ENCODE data around the gene RBM8A. TPM values are rescaled to one million over a fixed set of nuclear protein-coding genes. Genes with fewer than 3 reads are reported as not detected.
"Not testable (repeated sequence)": the region's sequence is repeated elsewhere in the genome, so short reads cannot be mapped to it uniquely, and the experiment has no call there.

RBM8A gene
- total RNA-seq, 4 donors from 2014 or later: 120 to 176 (median 149) TPM

GRCh38 chr1:145944532-145944931 is 17.2 kb upstream of the RBM8A start:
- WGBS, 2 donors: 89 to 97% methylated on average over 3 of the region's 3 CpGs
- no peak overlapping the region for H3K4me3 ChIP-seq (ENCODE audit: low read depth, poor library complexity, severe bottlenecking)
- no peak for DNase-seq (ENCODE audit: low spot score in 2 of 2)
- intact Hi-C loops (cut with DNase I; ENCODE audit: low total_unique reads): no loop called here
- TF ChIP-seq, protein P1, sequence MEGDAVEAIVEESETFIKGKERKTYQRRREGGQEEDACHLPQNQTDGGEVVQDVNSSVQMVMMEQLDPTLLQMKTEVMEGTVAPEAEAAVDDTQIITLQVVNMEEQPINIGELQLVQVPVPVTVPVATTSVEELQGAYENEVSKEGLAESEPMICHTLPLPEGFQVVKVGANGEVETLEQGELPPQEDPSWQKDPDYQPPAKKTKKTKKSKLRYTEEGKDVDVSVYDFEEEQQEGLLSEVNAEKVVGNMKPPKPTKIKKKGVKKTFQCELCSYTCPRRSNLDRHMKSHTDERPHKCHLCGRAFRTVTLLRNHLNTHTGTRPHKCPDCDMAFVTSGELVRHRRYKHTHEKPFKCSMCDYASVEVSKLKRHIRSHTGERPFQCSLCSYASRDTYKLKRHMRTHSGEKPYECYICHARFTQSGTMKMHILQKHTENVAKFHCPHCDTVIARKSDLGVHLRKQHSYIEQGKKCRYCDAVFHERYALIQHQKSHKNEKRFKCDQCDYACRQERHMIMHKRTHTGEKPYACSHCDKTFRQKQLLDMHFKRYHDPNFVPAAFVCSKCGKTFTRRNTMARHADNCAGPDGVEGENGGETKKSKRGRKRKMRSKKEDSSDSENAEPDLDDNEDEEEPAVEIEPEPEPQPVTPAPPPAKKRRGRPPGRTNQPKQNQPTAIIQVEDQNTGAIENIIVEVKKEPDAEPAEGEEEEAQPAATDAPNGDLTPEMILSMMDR (IDR thresholded peaks at IDR 0.05): no peak
- TF ChIP-seq POLR2A (IDR thresholded peaks at IDR 0.05): no peak

GRCh38 chr1:145942871-145943270 is 15.6 kb upstream of the RBM8A start:
- intact Hi-C loops (cut with DNase I; ENCODE audit: low total_unique reads): no loop called here
- no peak overlapping the region for H3K4me3 ChIP-seq (ENCODE audit: low read depth, poor library complexity, severe bottlenecking)
- DNase-seq (ENCODE audit: low spot score in 2 of 2): no peak
- TF ChIP-seq, protein P1 (IDR thresholded peaks at IDR 0.05): no peak
- TF ChIP-seq POLR2A (IDR thresholded peaks at IDR 0.05): no peak
- WGBS, 2 donors: 60 to 70% methylated on average over 6 of the region's 6 CpGs

- no peak for DNase-seq (ENCODE audit: low spot score in 2 of 2)
- intact Hi-C loops (cut with DNase I; ENCODE audit: low total_unique reads): no loop called here
- WGBS, 2 donors: 69 to 82% methylated on average over 4 of the region's 4 CpGs
- no peak for TF ChIP-seq POLR2A (IDR thresholded peaks at IDR 0.05)
- TF ChIP-seq, protein P1 (IDR thresholded peaks at IDR 0.05): no peak
- H3K4me3 ChIP-seq (ENCODE audit: low read depth, poor library complexity, severe bottlenecking): no peak overlapping the region
These were observed 15.1 kb upstream of the RBM8A start for GRCh38 chr1:145942405-145942804.

- intact Hi-C loops (cut with DNase I; ENCODE audit: low total_unique reads): no loop called here
- DNase-seq (ENCODE audit: low spot score in 2 of 2): no peak
- no peak for TF ChIP-seq POLR2A (IDR thresholded peaks at IDR 0.05)
- TF ChIP-seq, protein P1 (IDR thresholded peaks at IDR 0.05): no peak
- WGBS, 2 donors: 68 to 81% methylated on average over 1 of the region's 1 CpG
- H3K4me3 ChIP-seq (ENCODE audit: low read depth, poor library complexity, severe bottlenecking): no peak overlapping the region
These were observed 10.2 kb upstream of the RBM8A start for GRCh38 chr1:145937436-145937835.

DNA sequence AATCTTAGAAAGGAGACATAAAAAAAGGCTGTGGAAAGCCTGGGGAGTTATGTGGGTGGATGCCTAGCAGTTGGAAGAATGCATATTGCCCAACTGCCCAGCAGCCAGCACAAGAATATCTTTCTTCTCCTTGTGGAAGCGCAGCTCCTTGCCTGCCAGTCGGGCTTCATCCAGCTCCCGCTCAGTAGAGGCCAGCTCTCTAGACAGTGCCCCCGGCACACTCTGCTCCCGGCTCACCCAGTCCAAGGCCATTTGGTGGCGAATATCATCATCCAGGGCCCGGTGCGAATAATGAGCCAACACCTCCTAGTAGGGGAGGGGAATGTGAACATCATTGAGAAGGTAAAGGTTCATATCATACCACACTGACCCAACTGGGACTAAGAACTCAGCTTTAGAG is 9.0 kb upstream of the RBM8A start:
- TF ChIP-seq POLR2A (IDR thresholded peaks at IDR 0.05): no peak
- TF ChIP-seq, protein P1 (IDR thresholded peaks at IDR 0.05): no peak
- WGBS, 2 donors: 83 to 88% methylated on average over 8 of the region's 8 CpGs
- intact Hi-C loops (cut with DNase I; ENCODE audit: low total_unique reads): no loop called here
- no peak for DNase-seq (ENCODE audit: low spot score in 2 of 2)
- H3K4me3 ChIP-seq (ENCODE audit: low read depth, poor library complexity, severe bottlenecking): no peak overlapping the region

GRCh38 chr1:145935708-145936107 is 8.4 kb upstream of the RBM8A start:
- TF ChIP-seq POLR2A (IDR thresholded peaks at IDR 0.05): no peak
- TF ChIP-seq, protein P1 (IDR thresholded peaks at IDR 0.05): no peak
- intact Hi-C loops (cut with DNase I; ENCODE audit: low total_unique reads): no loop called here
- no peak overlapping the region for H3K4me3 ChIP-seq (ENCODE audit: low read depth, poor library complexity, severe bottlenecking)
- DNase-seq (ENCODE audit: low spot score in 2 of 2): no peak

DNA sequence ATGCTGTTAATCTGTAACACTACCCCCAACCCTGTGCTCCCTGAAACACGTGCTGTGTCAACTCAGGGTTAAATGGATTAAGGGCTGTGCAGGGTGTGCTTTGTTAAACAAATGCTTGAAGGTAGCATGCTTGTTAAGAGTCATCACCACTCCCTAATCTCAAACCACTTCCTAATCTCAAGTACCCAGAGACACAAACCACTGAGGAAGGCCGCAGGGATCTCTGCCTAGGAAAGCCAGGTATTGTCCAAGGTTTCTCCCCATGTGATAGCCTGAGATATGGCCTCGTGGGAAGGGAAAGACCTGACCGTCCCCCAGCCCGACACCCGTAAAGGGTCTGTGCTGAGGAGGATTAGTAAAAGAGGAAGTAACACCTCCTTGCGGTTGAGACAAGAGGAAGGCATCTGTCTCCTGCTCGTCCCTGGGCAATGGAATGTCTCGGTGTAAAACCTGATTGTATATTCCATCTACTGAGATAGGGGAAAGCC is 5.3 kb upstream of the RBM8A start:
- H3K4me3 ChIP-seq (ENCODE audit: low read depth, poor library complexity, severe bottlenecking); DNase-seq (ENCODE audit: low spot score in 2 of 2); intact Hi-C loops (cut with DNase I; ENCODE audit: low total_unique reads): not testable (repeated sequence)
- whole genome bisulfite sequencing, 2 donors: 58 to 77% methylated on average over 9 of the region's 9 CpGs

Measured in lower leg skin (tissue), 4 donors.